Stimulated activated CD8-positive, alpha-beta memory T cell treated with anti-CD3 and anti-CD28 coated beads, Interleukin-2, amount 100 ng/mL, for 48 hours (primary cell): ENCODE results near the gene HHLA2.
"Not testable (repeated sequence)": the region's sequence is repeated elsewhere in the genome, so short reads cannot be mapped to it uniquely, and the experiment has no call there.

Experiments
- DNase-seq, 2 donors: peaks; one replicate each; pipeline ENCODE4 v3.0.0-alpha.2; 2020; ENCODE audit warnings: low read depth in 2 of 2

HHLA2 gene, protein sequence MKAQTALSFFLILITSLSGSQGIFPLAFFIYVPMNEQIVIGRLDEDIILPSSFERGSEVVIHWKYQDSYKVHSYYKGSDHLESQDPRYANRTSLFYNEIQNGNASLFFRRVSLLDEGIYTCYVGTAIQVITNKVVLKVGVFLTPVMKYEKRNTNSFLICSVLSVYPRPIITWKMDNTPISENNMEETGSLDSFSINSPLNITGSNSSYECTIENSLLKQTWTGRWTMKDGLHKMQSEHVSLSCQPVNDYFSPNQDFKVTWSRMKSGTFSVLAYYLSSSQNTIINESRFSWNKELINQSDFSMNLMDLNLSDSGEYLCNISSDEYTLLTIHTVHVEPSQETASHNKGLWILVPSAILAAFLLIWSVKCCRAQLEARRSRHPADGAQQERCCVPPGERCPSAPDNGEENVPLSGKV

DNA sequence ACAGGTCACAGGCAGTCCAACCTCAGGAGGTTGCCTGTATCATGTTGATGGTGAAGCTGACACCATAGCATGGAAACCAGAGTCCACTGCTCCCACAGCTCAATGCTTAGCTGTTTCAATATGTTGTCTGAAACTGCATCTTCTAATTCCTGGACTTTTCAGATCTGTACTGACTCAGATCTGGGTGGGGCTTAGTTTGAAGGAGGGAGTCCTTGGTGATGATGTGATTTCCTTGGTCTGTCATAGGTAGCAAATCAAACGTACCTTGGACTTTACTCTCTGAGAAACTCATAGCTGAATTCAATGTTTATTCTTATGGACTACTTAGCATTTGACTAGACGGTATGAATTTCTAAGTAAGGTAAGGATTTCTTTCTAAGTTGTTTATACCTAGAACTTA lies at the start of gene HHLA2:
Gene HHLA2, plus strand, starts transcription at position 310 of the 400 bp plus-strand sequence. CDS start 55,266 bp downstream, outside the sequence.
- DNase-seq: no peak

DNA sequence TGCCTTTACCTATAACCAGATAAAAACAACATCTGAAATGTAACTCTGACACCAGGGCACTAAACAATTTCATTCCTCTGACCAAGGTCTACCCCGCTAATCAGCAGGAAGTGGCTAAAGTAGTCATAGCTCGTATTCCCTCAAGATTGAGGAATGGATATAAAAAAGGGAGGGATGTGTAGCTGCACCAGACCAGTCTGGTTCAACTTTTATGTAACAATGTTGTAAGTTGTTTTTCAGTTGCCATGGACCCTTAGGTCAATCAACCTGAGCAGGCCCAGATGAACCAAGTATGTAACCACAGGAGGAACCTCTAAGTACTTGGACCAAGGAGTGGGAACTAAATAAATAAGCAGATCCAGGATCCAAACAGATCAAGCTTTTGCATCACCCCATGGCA lies 45.7 kb upstream of the HHLA2 start:
- no peak for DNase-seq

DNA sequence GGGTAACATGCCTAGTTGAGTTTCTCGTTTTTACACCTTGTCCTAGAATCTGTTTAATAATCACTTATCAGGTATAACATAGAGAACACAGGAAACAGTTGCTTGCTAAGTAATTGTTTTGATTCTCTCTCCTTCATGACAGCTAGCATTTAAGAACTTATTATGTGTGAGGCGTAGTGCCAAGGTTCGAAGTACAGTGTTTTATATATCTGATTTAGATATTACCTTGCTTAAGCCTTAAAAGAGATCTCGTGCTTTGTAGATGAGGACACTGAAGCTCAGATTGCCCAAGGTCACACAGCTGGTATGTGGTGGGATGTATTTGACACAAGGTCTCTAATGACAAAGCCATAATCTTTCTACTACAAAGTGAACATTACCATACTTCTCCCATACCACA lies 45.1 kb upstream of the HHLA2 start:
- no peak for DNase-seq

DNA sequence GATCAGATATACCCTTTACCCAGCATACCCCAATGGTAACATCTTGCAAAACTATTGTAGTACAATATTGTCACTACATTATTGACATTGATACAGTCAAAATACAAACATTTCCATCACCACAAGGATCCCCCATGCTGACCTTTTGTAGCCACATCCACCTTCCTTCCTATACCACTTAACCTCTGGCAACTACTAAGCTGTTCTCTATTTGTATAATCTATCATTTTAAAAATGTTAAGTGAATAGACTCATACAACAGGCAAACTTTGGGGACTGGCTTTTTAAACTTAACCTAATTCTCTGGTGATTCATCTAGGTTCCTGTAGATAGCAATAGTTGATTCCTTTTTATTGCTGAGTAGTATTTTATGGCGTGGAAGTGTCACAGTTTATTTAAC lies 44.5 kb upstream of the HHLA2 start:
- no peak for DNase-seq

DNA sequence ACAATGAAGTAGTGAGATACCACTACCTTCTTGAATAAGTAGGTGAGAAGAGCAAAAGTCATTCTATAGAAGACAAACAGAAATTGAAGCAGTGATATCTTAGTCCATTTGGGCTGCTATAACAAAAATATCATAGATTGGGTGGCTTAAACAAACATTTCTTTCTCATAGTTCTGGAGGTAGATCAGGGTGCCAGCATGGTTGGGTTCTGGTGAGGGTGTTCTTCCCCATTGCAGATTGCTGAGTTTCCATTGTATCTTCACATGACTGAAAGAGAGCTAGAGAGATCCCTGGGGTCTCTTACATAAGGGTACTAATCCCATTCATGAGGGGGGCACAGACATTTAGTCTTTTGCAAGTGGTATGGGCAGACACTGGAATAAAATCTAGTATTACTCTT lies 41.2 kb upstream of the HHLA2 start:
- no peak for DNase-seq

DNA sequence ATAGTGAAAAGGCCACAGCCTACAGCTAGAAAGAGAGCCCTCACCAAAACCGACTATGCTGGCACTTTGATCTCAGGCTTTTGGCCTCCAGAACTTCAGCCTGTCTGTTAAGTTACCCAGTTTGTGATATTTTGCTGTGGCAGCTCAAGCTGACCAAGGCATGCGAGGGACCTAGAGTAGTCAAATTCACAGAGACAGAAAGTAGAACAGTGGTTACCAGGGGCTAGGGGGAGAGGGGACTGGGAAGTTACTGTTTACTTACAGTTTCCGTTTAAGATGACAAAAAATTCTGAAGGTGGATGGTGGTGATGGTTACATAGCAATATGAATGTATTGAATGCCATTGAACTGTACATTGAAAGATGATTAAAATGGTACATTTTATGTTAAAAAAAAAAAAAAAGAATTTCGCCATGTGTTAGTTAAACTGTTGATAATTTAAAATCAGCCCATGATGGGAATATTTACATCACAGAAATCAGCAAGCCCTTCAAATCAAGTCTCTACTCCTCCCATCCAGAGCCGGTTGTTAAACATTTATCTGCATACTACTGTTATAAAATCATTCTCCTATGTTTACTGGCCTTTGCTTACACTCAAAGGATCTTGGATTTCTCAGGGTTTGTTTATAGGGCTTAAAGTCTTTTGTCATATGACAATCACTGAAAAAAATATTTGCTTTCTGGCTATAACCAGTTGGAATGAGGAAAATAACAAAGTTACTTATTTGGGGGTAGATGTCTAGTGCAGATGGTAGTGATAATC lies 31.6 kb upstream of the HHLA2 start:
- DNase-seq: not testable (repeated sequence)

DNA sequence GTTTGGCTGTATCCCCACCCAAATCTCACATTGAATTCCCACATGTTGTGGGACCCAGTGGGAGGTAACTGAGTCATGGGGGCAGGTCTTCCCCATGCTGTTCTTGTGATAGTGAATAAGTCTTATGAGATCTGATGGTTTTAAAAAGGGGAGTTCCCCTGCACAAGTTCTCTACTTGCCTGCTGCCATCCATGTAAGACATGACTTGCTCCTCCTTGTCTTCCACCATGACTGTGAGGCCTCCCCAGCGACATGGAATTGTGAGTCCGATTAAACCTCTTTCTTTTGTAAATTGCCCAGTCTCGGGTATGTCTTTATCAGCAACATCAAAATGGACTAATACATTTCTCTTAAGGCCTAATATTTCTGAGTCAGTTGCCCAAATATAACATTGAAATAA lies 28.1 kb upstream of the HHLA2 start:
- not testable (repeated sequence) for DNase-seq

DNA sequence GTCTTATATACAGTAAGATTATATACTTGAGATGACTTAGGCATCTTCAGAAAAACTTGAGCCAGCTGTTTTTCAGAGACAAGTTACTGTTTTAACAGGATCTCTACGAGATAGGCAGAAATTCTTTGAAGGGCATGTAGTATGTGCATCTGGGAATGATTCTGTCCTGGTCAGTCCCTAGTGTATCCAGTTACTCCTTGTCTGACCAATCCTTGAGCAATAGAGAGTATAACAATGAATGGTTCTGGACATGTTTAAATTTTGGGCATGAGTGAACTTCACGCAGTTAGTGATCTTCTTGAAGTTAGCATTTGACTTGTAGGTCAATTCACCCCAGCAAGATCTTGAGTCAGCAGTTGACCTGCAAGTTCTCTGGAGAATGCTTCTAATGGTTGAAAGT lies 24.7 kb upstream of the HHLA2 start:
- DNase-seq: no peak

DNA sequence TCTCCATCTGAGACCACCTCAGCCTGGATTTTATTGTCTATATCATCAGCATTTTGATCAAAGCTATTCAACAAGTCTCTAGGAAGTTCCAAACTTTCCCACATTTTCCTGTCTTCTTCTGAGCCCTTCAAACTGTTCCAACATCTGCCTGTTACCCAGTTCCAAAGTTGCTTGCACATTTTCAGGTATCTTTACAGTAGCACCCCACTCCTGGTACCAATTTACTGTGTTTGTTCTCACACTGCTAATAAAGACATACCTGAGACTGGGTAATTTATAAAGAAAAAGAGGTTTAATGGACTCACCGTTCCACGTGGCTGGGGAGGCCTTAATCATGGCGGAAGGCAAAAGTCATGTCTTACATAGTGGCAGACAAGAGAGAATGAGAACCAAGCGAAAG lies 17.3 kb upstream of the HHLA2 start:
- DNase-seq: not testable (repeated sequence)

DNA sequence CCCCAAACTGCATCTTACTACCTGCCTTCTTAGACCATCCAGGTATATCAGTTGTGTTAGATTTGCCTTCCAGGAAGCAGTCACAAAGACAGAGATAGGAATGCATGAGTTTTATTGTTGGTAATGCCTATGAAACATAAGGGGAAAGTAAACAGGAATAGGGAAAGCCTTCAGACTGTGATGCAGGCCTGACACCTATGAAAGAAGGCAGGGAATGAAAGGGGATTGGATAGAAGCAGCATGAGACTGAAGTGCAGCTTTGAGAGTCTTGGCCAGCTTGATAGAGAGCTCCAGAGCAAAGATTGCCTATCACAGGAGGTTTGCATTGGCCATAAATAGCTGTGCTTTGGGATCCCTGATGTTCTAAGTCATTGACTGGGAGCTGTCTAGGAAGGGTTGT lies 15.9 kb upstream of the HHLA2 start:
- no peak for DNase-seq

DNA sequence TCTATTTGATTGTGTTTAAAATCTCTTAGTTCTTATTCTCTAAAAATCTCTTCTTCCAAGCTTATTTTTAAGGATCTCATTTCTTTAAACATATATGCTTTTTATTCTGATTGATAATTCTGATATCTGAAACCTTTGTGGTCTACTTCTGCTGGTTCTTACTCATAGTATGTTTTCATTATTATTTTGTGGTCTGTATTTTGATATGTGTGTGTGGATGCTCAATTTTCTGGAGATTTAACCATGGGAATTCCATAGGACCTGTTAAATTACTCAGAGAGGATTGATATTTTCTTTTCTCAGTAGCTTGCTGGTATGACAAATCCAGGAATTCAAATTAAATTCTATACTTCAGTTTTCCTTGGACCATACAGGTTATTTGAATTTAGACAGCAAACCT lies 14.7 kb upstream of the HHLA2 start:
- DNase-seq: no peak

DNA sequence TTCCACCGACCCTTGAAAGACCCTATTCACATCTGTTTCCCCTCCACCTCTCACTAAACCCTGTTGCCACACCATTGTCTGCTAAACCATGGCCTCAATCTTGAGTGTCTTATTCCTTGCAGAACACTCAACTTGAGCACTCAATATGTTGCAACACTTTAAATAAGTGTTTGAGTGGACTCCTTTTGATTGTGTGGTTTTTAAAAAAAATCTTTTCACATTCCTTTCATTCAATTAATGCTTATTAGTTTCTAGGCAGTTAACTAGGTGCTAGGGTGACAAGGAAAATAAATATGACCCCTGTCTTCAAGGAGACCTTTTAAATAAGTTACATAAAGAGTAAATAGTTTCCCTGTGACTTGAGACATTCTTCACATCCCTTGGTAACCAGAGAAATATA lies 13.3 kb upstream of the HHLA2 start:
- no peak for DNase-seq

DNA sequence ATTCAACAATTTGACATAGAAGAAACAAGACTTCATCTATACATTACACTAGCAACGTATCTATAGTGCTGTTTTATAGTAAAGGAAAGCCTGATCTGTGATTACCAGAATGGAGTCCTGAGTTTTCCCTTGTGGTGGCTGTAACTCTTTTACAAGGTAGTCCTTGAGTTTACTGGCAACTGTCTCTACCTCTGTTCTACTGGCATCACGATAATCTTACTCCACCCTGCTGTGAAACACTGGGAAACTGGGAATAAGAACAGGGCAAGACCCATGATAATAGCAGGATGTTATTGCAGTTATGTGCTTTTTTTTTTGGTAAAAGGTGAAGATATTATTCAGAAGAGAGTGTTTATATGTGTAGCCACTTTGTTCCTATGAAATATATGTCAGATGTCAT lies 12.4 kb upstream of the HHLA2 start:
- DNase-seq: no peak

DNA sequence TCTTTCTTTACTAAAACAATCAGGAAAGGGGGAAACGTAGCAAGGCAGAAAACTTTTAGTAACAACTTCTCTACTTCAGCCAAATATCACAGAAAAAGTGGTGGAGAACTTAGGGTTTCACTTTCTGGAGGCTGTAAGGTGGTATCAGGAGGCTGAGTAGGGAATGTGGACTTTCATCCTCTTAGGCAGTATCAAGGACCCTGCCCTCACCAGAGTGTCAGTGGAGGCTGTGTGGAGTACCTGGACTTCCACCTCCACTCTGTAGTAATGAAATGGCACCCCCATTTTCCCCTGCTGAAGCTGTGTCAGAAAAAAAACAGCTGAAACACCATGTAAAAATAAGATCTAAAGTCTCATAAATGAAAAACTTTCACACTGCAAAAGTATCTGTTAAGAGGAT lies 11.2 kb upstream of the HHLA2 start:
- no peak for DNase-seq

DNA sequence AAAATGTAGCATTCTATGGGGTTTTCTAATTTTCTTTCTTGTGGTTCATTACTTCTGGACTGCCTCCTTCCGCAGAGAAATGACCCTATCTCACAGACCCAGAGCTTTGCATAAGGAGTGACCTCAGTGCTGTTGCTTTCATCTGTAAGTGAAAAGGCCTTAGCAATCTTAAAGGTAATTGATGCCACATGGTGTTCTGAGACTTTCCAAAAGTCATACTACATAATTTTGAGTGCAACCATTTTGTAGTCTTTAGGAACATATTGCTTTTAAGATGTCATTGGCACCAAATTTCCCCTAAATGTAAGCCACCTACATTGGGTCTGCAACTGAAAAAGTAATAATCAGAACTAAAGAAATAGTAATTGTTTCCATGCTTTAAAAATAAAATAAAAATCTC lies 9.2 kb upstream of the HHLA2 start:
- DNase-seq: no peak

DNA sequence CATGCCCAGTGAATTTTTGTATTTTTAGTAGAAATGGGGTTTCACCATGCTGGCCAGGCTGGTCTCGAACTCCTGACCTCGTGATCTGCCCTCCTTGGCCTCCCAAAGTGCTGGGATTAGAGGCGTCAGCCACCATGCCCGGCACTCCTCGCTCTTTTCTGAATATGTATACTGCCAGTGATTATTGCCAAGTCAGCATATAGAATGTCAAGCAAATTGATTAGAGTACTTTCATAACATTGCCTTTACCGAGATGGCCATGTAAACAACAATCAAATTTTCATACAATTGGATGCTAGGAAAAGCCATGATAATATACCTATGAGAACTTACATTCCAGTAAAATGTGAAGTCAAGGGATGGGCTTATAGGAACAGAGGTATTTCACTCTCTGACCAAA lies 8.2 kb upstream of the HHLA2 start:
- DNase-seq: not testable (repeated sequence)

DNA sequence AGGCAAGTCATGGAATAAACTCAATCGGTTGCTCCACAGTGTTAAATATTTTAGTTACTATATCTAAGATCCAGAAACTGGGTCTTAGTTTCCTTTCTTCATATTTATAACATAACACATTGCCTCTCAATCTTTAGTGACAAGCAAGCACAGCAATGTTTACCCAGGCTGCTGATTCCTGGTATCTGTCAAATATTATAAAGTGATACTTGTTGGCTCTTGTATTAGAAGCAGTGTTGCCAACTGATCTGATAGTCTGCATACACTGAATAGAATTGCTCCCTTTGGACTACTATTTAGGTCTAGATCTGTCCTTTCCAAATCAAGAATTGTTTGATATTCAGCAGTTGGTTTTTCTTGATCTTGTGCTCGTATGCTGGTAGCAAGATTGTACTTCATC lies 7.2 kb upstream of the HHLA2 start:
- no peak for DNase-seq

DNA sequence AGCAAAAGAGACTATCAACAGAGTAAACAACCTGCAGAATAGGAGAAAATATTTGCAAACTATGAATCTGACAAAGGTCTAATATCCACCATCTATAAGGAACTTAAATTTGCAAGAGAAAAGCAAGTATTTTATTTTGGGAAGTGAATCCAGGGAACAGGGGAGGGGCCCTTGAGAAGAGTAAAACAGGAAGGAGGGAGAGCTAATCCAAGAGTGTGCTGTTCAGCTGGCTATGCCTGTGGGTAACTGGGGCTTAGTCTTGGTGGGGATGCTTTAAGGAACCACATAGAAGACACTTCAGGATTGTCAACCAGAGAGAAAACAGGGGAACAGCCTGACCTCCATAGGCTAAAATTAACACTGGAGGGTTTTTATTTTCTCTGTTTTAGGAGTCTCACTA lies 3.9 kb upstream of the HHLA2 start:
- DNase-seq: no peak

DNA sequence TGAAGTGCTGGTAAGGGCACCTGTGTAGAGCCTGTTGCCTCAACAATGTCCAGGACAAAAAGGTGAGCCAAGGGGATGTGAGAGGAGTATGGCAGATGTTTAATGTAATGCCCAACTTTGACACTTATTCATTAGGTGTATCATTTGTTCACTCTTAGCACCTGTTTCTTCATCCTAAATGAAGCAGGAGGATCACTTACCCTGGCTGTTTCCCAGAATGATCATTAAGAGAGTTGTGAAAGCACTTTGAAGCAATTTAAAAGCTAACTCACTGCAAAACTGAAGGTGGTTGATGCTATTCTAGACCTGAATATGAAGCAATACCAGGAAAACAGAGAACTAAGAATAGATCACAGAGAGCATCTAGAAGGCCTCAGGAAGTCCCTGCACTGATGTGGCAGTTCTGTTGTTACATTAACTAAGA lies 3.4 kb upstream of the HHLA2 start:
- DNase-seq: no peak

DNA sequence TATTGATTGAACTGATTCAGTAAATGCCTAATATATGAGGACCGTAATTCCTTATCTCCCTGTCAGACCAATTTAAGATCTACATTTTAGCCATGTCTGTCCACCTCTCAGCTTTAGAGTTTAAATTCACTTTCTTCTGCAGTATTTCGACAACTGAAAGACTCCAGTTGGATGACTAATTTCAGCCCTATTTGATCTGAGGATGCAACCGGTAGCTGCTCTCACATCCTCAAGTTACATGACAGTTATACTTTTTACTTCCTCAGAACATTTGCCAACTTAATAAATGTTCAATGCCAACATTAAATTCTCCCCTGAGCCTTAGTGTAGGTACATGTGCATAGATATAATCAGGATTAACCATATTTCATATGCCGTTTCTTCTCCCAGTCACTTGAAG lies 2.5 kb upstream of the HHLA2 start:
- DNase-seq: no peak

DNA sequence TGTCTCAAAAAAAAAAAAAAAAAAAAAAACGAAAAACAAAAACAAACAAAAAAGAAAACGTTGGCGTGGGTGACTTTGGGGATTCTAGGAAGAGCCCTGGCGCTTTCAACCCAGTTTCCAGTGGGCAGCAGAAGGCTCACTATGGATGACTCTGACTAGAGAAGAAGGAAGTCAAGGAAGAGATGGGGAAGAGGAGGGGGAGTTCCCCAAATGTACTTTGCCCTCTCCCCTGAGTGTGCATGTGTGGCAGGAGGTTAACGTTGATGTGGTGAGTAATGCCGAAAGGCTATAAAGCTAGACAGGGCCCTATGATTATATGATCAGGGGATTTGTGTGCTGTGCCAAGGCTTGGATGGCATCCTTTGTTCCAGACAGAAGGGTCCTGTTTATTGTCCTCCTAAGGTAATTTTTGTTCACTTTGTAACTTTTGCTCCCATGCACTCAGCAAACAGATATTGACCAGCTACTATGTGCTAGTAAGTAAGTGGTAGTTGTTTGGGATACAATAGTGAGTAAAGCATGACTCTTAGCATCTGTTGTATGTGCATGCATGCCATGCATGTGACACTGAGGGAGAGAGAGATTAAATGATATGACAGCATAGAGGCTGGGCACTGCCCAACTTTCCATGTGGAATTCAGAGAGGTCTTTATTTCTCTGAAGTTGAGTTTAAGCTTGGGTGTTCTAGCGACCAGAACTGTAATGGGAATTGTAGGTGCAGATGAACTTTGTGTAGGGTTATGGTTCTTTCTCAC lies 750 bp upstream of the HHLA2 start:
- no peak for DNase-seq

DNA sequence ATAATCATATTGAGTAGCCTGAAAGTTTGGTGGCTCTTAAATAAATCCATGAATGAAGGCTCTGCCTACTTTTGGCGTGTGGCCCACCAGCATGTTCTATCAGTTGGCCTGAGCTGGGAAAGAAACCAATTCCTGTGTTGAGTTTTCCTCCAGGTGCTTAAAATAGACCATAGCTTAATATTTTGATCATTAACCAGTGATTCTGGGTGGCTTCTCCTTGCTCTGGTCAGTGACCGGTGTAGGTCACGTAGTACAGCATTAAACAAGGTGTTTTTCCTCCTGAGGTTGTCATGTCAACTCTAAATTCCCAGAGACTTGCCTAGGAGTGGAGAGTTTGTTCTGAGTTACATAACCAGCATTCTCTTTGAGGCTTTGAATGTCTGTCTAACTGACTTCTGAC lies 1.3 kb downstream of the HHLA2 start:
- no peak for DNase-seq

DNA sequence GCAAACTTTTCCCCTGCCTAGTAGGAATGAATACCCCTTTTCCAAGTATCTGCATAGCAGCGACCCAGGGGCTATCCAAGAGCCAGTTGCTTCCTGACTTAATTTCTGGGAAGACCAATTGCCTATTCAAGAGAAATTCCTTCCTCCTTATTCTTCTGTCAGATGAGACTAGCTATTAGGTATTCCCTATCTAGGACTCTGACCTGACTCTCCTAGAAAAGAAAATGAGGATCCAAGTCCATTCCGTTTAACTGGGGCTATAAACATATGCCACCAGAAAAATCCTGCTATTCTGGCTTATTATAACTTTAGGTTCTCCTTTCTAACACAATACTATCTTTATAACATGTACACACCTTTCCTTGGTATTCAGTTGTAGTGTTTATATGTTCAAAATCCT lies 1.7 kb downstream of the HHLA2 start:
- no peak for DNase-seq
